COLO668 (cell line): ENCODE results near the gene SUGCT.

Experiments
- DNase-seq: peaks from one replicate; lab custom pipeline; 2025; ENCODE audit not compliant: unreplicated experiment; lab: John Stamatoyannopoulos, UW

Gene SUGCT

DNA sequence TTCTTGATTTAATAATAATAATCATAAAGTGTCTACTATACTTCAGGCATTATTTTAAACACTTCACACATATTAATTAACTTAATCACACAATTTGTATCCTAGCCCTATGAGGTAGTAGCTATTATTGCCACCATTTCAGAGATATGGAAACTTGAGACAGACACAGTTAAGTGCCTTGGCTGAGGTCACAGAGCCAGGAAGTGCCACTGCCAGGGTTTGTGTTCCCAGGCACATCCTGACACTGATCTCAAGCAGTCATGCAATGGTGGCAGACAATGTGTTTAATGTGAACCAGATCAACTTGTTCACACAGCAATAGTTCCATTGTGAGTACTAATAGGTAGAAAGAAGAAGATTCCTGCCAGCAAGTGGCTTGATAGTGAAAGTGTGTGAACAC lies 666.0 kb downstream of the SUGCT start:
- no peak for DNase-seq

DNA sequence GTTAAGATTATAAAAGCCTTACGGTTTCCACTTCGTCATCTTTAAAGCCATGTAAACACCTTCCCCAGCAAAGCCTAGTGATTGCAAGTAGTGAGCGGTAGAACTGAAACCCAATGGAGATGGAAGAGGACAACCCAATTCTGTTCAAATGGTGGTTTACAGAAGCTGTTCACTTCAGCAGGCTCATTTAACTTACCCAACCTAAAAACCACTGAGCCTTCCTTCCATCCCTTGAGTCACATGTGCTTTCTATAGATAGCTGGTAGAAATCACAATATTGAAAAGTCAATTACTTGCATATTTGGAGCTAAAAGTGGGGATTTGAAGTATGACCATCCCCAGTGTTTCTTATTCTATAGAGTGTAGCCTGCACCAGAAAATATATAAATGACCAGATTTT lies 667.7 kb downstream of the SUGCT start:
- no peak for DNase-seq

DNA sequence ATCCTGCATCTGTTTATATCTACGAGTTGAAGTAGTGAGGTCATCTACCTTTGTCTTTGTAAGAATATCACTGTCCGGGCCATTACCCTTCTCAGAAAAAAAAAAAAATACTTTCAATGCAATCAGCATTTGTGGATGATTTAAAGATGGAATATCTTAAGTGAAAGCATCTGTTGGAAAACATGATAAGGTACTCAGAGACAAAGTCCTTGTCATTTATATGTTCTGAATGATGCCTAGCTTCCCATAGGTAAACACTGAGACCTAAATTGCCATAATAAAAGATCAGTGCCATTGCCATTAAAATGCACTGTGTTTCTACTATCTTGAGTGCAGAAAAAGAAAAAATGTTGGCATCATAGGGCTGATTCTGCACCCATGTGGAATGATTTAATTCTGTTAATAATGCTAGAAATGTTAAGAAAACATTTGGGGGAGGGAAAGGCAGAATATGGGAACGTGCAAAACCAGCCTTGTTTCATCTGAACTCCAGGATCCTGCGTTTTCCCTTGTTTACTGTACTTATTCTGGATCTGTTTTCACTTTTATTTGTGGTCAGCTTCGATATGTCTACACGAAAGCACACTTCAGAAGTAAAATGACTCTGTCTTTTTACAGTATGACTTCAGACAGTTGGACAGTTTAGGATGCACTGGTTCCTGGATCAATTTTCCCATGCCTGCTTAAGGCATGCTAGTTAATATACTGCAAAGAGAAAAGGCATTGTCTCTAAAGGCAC lies 669.8 kb downstream of the SUGCT start:
- no peak for DNase-seq

DNA sequence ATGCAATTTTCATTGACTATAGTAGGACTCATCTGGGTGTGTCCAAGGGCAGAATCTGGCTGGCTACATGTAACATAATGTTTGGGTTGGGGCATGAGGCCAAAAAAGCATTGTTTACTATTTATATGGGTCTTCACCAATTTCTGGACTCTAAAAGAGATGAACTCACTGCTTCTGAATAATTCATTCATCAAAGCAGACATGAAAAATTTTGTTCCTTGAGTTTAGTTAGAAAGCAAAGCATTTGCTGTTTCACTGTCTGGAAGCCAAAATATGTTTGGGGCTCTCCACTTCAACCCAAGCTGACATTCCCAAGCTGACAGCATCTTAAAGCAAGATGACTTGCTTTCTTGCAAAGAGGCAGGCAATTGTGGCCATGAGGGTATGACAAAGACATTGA lies 670.6 kb downstream of the SUGCT start:
- no peak for DNase-seq

DNA sequence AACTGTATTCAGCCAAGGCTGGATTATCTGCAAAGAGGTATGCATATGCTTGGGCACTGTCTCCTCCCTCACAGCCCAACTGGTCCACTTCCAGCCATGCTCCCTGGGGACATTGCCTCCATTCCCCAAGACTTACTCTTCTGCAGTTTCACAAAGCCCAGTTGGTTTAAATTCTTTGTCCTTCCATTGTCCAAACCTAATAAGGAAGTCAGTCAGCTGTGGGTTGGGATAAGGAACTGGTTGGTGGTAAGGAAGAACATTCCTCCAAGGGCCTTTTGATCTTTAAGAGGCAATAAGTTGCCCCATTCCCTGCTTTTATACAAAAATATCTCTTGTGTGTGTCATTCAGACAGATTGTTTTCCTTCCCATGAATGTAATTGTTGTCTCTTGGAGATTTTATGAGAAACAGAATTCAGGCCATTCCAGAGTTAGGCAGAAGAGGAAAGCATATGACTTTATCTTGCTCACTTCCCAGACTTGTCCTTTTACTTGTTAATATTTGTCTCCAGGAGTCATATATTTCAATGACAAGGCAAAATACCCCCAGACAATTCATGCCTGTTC lies 673.7 kb downstream of the SUGCT start:
- no peak for DNase-seq

DNA sequence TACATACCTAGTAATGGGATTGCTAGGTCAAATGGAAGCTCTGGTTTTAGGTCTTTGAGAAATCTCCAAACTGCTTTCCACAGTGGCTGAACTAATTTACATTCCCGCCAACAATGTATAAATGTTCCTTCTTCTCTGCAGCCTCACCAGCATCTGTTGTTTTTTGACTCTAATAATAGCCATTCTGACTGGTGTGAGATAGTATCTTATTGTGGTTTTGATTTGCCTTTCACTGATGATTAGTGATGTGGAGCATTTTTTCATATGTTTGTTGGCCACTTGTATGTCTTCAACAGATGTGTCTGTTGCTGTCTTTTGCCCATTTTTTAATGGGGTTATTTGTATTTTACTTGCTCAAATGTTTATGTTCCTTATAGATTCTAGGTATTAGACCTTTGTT lies 675.5 kb downstream of the SUGCT start:
- no peak for DNase-seq

DNA sequence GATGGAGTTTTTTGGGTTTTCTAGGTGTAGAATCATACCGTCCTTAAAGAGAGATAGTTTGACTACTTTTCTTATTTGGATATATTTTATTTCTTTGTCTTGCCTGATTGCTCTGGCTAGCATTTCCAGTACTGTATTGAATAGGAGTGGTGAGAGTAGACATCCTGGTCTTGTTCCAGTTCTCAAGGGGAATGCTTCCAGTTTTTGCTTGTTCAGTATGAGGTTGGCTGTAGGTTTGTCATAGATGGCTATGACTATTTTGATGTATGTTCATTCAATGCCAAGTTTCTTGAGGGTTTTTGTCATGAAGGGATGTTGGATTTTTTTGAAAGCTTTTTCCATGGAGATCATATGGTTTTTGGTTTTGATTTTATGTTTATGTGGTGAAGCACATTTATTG lies 676.9 kb downstream of the SUGCT start:
- DNase-seq: no peak

DNA sequence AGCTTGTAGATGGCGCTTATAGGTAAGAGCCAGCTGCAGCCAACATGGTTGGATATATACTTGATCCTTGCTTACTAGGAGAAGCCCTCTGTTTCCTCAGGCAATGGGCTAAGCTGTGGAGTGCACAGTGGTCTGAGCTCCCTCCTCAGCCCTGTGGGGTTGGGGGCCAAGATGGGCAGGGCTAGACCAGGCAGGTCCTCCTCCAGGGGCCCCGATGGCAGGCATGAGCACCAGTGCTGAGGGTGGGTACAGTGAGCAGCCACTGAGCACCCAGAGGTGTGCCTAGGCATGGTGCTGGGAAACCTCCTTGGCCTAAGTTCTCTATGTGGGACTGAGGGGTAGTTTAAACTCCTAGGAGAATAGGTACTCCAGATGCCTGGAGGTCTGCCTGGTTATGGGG lies 680.2 kb downstream of the SUGCT start:
- no peak for DNase-seq

DNA sequence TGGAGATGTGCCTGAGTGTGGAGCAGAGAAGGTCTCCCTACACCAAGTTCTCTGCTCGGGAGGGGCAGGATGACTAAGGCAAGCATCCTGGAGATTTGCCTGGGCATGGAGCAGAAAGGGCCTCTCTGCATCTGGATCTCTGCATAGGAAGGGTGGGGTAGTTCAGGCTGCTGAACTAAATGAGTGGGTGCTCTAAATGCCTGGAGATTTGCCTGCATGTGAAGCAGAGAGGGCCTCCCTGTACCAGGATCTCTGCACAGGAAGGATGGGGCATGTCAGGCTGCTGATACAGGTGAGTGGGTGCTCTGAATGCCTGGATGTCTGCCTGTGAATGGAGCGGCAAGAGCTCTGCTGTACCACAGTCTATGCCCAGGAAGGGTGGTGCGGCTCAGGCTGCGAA lies 680.7 kb downstream of the SUGCT start:
- DNase-seq: no peak

DNA sequence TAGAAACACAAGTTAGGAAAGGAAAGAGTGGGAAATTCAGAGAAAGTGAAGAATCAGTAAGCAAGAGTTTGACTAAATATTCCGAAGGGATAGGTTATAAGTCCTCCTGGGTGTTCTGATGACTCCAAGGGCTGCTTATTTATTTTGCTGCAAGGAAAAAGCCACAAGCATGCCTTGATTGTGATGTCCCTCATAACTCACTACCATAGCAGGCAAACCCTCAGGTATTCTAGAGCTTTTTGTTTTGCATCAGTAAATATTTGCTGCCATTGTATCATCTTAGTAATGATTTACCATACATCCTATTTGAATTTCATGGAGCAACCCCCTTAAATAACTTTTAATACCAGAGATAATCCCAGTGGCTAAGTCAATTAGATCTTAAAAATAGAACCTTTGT lies 688.1 kb downstream of the SUGCT start:
- no peak for DNase-seq

DNA sequence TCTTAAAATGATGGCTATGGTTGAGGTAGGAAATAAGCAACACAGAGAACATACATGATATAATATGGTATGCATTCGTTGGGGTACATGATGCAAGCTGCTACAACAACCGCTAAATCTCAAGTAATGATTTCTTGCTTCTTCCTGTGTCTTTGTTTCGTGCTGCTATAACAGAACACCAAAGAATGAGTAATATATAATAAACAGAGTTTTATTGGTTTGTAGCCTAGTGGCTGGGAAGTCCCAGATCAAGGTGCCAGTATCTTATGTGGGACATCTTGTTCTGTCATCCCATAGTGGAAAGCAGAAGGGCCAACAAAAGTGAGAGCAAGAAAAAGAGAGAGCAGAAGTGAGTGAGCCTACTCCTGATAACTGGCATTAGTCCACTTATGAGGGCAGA lies 689.7 kb downstream of the SUGCT start:
- no peak for DNase-seq

DNA sequence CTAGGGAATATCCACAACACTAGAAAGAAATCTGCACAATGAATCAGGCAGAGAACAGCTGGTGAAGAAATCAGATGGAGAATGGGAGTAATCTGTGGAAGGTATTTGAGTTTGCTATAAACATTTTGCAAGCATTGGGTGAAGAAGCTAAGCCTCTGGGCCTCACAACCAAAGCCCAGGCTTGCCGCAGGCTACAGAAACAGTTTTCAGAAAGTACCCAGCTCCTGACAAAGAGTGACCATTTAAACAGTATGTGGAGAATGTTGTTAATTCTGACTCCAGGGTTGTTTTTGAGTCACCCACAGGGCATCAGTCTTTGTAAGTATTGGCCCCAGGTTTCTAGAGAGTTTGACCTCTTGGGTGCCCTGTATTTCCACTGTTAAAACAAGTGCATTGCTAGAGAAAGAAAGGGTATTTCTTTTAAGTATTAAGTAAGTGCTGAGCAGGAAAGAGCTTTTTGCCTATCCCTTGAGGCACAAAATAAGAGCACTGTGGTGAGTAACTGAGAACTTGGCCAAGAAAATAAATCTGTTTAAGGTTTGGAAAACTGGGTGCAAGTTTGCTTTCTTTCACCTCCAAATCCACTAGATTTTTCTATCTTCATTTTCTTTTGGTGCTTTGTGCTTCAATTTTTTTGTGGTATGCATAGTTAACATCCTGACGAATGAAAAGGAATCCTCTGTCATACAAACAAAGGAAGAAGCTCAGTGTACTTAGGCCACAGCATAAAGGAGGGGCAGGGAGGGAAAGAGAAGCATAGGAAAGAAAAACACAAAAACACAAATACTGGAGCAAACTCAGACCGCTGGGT lies 691.8 kb downstream of the SUGCT start:
- no peak for DNase-seq

DNA sequence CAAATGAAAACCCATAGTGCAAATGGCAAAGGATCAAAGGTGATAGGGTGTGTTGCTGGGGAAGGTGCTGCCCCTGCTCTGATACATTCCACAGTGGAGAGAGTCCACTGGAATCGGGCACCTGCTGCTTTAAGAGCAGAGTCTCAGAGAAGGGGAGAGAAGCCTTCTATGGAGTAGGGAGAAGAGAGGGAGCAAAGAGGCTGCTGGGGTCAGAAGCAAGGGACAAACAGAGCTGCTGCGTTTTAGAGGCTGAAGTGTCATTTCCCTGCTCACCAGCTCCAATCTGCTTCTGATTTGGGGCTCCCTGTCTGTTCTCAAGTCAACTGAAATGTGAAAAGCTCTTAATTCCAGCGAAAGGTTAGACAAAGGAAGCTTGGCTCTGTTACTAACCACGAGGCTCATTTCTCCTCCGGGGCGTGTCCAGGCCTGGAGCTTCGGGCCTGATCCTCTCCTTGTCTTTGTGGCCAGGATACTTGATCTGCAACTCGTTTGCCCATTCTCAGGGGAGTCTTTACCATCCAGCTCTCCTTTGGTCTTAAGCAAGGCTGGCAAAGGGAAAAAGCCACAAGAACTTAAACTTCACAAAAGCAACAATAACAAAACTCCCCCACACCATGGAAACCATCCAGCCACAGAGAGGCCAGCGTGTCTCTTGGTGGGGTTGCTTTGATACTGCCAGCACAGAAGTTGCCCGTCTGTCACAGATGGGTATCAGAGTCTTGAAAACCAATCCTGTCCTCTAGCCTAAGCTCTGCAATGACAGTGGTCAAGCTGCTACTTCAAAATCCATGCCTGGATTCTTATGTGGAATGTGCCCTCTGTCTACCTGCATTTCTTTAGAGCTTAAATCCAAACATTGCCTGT lies 692.6 kb downstream of the SUGCT start:
- no peak for DNase-seq

DNA sequence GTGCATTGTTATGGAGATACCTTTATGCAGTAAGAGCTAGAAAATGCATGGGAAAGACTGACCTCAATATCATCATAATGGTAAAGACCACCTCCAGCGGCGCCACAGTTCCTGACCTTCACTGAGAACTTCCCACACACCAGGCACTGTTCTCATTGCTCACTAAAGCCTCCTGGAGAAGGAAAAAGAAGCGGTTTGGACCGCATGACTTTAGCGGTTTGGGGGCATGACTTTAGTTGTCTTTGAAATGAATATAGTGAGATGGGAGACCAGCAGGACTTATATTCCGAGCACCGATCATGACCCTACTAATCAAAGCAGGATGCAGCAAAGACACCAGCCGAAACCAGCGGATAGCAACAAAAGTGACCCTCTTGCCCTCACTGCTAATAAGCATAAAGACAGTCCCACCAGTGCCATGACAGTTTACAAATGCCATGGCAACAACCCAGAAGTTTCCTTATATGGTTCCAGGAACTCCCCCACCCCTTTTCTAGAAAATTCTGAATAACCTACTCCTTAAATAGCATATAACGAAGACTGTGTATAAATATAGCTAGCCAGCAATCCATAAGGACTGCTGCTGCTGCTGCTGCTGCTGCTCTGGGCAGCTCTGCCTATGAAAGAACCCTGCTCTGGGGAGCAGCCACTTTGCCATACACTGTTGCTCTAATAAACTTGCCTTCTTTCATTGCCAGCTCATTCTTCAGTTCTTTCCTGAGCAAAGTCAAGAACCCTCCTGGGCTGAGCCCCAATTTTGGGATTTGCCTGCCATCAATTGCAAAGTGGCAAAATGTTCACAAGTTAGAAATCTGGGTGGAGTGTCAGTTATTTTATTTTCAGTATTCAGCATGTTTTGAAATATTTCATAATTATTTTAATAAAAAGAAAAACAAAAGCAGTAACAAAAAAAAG lies 694.1 kb downstream of the SUGCT start:
- DNase-seq: no peak

DNA sequence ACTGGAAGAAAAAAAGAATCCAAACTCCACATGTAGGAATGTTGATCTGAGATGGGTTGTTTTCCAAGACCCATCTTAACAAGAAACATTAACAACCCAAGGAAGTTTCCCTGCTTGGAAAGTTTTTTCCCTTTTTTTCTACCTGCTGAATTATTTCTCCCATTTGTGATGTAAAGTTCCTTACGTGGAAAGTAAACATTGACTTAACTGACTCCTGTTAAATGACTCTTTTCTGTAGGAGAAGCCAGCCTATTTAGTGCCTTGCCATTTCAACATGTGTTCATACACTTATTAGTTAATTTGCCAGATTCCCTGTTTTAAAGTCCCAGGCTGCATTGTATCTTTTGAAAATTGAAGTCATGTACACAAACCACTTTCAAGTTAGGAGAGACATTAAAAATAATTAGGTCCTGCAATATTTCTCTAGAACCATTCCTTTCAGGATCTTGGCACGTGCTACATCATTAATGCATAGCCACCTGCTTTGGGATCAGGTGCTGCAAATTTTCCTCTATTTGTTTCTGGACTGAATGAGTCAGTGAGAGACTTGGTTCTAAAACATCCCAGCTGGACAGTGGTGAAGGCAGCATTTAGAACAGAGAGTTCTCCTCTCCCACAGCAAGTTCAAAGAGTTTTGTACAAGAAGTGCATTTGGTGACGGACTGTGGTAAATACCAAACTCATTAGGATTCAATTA lies 698.5 kb downstream of the SUGCT start:
- no peak for DNase-seq

DNA sequence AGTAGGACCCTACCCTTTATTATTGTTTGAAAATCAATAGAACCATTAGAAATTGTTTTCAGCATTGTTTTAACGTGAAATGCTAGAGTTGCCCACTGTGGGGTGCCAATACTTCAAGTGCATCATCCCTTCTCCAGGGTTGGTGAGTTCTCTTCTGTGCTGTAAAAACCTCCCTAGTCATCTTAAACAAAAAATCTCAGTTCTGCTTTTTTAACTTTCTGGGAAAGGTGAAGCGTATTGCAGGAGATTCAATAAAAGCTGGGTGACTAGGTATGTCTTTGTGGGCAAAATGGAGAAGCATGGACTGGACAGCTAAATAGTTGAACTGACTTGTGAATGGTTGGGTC lies 699.1 kb downstream of the SUGCT start:
- DNase-seq: no peak

DNA sequence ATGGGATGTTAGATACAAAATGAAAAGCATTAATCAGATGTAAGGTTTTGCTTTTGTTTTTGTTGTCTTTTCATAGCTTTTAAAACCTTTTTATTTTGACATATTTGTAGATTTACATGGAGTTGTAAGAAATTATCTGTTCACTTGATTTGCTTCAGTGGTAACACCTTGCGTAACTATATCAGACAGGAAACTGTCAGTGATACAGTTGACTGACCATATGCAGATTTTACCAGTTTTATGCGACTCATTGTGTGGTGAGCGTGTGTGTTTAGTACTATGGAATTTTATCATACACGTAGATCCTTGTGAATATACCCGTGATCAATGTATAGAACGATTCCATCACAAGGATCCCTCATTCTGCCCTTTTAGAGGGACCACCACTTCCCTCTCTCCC lies 701.4 kb downstream of the SUGCT start:
- no peak for DNase-seq

DNA sequence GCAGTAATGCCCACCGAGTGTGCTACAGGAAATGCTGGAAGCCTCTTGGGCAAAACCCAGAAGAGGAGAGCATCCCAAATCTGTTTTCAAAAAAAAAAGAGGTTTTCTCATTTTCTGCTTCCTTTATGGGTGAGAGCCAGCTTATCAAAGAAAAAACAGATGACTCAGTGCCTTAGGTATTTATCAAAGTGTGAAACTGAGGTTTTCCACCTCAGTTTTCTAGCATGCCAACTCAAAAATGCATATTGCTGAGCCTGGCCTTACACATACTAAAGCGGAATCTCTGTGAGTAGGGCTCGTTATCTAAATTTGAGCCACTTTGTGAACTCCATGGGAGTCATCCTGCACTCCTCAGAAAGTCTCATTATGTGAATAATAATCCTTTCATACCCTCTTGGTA lies 705.1 kb downstream of the SUGCT start:
- DNase-seq: no peak

DNA sequence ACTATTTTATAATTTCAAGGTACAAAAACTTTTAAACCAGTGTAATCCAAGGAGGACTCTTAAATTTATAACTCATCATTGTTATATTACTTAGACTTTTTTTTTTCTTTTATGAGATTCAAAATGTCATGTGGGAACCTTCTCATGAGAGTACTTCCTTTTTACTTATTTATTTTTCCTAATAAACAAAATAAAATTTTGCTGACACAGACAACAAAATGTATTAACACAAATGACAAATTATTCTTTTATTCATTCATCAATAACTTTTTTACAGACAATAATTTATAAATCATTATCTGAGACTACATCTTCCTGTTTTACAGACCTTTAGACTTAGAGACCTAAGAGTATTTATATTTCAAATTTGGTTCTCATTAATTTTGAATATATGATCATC lies 706.2 kb downstream of the SUGCT start:
- DNase-seq: no peak

DNA sequence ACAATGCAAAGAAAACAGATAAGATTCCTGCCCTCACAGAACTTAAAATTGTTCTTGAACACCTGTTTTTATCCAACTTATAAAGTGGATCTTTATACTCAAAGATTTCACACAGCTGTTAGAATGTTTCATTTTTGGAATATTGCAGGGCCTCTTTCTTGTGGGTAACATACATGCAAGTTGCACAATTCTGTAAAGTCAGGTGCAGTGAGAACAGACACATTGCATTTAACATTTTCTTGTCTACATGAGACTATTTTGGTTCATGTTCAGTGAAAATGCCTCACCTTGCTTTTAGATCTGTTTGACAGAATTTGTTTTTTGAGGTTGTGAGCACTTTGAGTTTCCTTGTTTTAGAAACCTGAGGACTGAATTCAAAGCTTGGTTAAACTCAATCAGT lies 707.8 kb downstream of the SUGCT start:
- DNase-seq: no peak
